ENCODE data around the gene TAS2R20. TPM values are rescaled to one million over a fixed set of nuclear protein-coding genes. Genes with fewer than 3 reads are reported as not detected.

The TAS2R20 gene
- total and polyA plus RNA-seq, 2 experiments from 2014 or later: 3.9 TPM; not detected in 1

- Mint-ChIP-seq H3K36me3 (ENCODE audit: low read depth) (peaks cover 10% of the 10 kb centered on the region; the same call in 2 of the 3 replicates), H3K27me3 (ENCODE audit: insufficient read depth, low read depth, poor library complexity) (peaks cover 2% of the 10 kb centered on the region)
These were observed 41.1 kb upstream of the TAS2R20 start for GRCh38 chr12:11039171-11039570.

More at GRCh38 chr12:11039171-11039570, 41.1 kb upstream of the TAS2R20 start:
- no peaks in the 10 kb centered on the region for H3K9me2 ChIP-seq (ENCODE audit: insufficient read depth)
- DNase-seq (ENCODE audit: low spot score) (no peak), ATAC-seq (no peak)
- H3K4me1 ChIP-seq (ENCODE audit: insufficient read depth): no peaks in the 10 kb centered on the region
- Mint-ChIP-seq H3K4me1 (no peaks in the 10 kb centered on the region), H3K27ac (no peak overlapping the region), H3K4me3 (no peak overlapping the region), H3K9me3 (no peaks in the 10 kb centered on the region)
- no peak overlapping the region for H2AFZ ChIP-seq
- TF ChIP-seq POLR2AphosphoS5 (IDR thresholded peaks at IDR 0.05; ENCODE audit: low read depth) (no peak), NANOG (IDR thresholded peaks at IDR 0.05; ENCODE audit: borderline replicate concordance) (no peak), EZH2 (IDR thresholded peaks at IDR 0.05; ENCODE audit: low read depth, unreplicated experiment) (no peak), CREB1 (CRISPR knock-in tag; IDR thresholded peaks at IDR 0.05; ENCODE audit: low read depth) (no peak), REST (IDR thresholded peaks at IDR 0.05; ENCODE audit: unreplicated experiment) (no peak), STAT1 (IDR thresholded peaks at IDR 0.05; ENCODE audit: unreplicated experiment) (no peak), ETS1 (IDR thresholded peaks at IDR 0.05) (no peak), JUNB (IDR thresholded peaks at IDR 0.05; ENCODE audit: unreplicated experiment) (no peak), ZNF462 (CRISPR knock-in tag; IDR thresholded peaks at IDR 0.05) (no peak), EZH2phosphoT487 (IDR thresholded peaks at IDR 0.05; ENCODE audit: unreplicated experiment) (no peak), ZNF331 (CRISPR knock-in tag; IDR thresholded peaks at IDR 0.05; ENCODE audit: low read depth) (no peak), ZNF114 (CRISPR knock-in tag; IDR thresholded peaks at IDR 0.05) (no peak)
- H3K27me3 ChIP-seq (ENCODE audit: insufficient read depth): no peaks in the 10 kb centered on the region
- H3K4me2 ChIP-seq: no peak overlapping the region
- H3F3A ChIP-seq (replicated peaks; ENCODE audit: low read depth): no peaks in the 10 kb centered on the region
- peaks cover 4% of the 10 kb centered on the region for H3K79me2 ChIP-seq (replicated peaks; ENCODE audit: insufficient read depth)
- no peaks in the 10 kb centered on the region; the same call in 1 of the 2 replicates for H3K36me3 ChIP-seq (ENCODE audit: insufficient read depth)
- H3K27ac ChIP-seq (ENCODE audit: low read depth): no peak overlapping the region
- no peak overlapping the region for H3K4me3 ChIP-seq
- no peaks in the 10 kb centered on the region for H4K20me1 ChIP-seq (replicated peaks; ENCODE audit: insufficient read depth)
